Lung (tissue), 12 donors: ENCODE data around the gene ABCA7. TPM values are rescaled to one million over a fixed set of nuclear protein-coding genes. Genes with fewer than 3 reads are reported as not detected.

Experiments used
- ATAC-seq: fragments of 200-7000 bp; cut with Tn5 transposase; one replicate; pipeline ENCODE4 v1.9.1; 2020; ENCODE audit warnings: moderate number of reproducible peaks; ENCODE audit not compliant: insufficient read depth, low FRiP score
- DNase-seq, 3 donors: peaks; one replicate each; pipeline ENCODE4 v3.0.0-alpha.2; 2013 to 2017
- H3K27ac ChIP-seq, 2 donors: one replicate each; pipeline ENCODE4 v1.5.1; 2013; ENCODE audit warnings: mild to moderate bottlenecking in 2 of 2, moderate library complexity in 2 of 2, control low read depth in 1 of 2, inconsistent platforms in 1 of 2, low read depth in 1 of 2, low read length in 1 of 2
- H3K27me3 ChIP-seq, 3 donors: one replicate each; pipeline ENCODE4 v1.5.1; 2013; ENCODE audit warnings: low read length in 2 of 3; ENCODE audit not compliant: control insufficient read depth in 3 of 3, insufficient read depth in 3 of 3
- H3K36me3 ChIP-seq, 4 donors: one replicate each; pipeline ENCODE4 v1.5.1; 2013; ENCODE audit warnings: low read length in 4 of 4, mild to moderate bottlenecking in 1 of 4, moderate library complexity in 1 of 4; ENCODE audit not compliant: control insufficient read depth in 4 of 4, insufficient read depth in 4 of 4
- H3K4me1 ChIP-seq, 5 donors: one replicate each; pipeline ENCODE4 v1.5.1; 2013; ENCODE audit warnings: low read length in 5 of 5, mild to moderate bottlenecking in 2 of 5, moderate library complexity in 1 of 5; ENCODE audit not compliant: control insufficient read depth in 5 of 5, insufficient read depth in 5 of 5
- H3K4me3 ChIP-seq: one replicate; pipeline ENCODE4 v1.5.1; 2013; ENCODE audit warnings: mild to moderate bottlenecking, control low read depth, moderate library complexity
- H3K9ac ChIP-seq, 2 donors: one replicate each; pipeline ENCODE4 v1.5.1; 2013; ENCODE audit warnings: low read length in 2 of 2, control low read depth in 1 of 2; ENCODE audit not compliant: insufficient read depth in 1 of 2
- H3K9me3 ChIP-seq, 4 donors: one replicate each; pipeline ENCODE4 v1.5.1; 2013; ENCODE audit warnings: low read length in 3 of 4, mild to moderate bottlenecking in 1 of 4, moderate library complexity in 1 of 4; ENCODE audit not compliant: control insufficient read depth in 4 of 4, insufficient read depth in 3 of 4
- WGBS, 2 donors: extraction: QIAGEN DNeasy Blood & Tissue Kit; methylation state at CpG; one replicate each; pipeline ENCODE4 v1.1.7; 2013; 5-methylcytosine and 5-hydroxymethylcytosine counted together
- polyA plus RNA-seq, 2 donors: library from polyadenylated mRNA; stranded (reverse); fragments of 200-250 nt; gene quantifications; one replicate each; pipeline ENCODE4 v1.2.1, GENCODE V29; 2013
- total RNA-seq, 2 donors: library from RNA; depleted of rRNA in 1 of 2; stranded (reverse); fragments of >200 nt in 1 of 2; gene quantifications; one replicate each; pipeline ENCODE4 v1.2.1, GENCODE V29; 2014 to 2021
- TF ChIP-seq, protein P1 (sequence below): IDR thresholded peaks from 2 replicates; pipeline ENCODE4 v1.5.1; 2012; ENCODE audit warnings: mild to moderate bottlenecking; ENCODE audit errors: control extremely low read depth, extremely low read depth
- donor health status: control.
- donor health status: control.
- donor health status: Bipolar disorder and iron deficiency.
- donor health status: healthy.
- donor health status: DM: yes; HTN: yes; CAD: no.

The ABCA7 gene
- total and polyA plus RNA-seq, 4 donors, result 20.1 to 54.4 (median 41.7) TPM

DNA sequence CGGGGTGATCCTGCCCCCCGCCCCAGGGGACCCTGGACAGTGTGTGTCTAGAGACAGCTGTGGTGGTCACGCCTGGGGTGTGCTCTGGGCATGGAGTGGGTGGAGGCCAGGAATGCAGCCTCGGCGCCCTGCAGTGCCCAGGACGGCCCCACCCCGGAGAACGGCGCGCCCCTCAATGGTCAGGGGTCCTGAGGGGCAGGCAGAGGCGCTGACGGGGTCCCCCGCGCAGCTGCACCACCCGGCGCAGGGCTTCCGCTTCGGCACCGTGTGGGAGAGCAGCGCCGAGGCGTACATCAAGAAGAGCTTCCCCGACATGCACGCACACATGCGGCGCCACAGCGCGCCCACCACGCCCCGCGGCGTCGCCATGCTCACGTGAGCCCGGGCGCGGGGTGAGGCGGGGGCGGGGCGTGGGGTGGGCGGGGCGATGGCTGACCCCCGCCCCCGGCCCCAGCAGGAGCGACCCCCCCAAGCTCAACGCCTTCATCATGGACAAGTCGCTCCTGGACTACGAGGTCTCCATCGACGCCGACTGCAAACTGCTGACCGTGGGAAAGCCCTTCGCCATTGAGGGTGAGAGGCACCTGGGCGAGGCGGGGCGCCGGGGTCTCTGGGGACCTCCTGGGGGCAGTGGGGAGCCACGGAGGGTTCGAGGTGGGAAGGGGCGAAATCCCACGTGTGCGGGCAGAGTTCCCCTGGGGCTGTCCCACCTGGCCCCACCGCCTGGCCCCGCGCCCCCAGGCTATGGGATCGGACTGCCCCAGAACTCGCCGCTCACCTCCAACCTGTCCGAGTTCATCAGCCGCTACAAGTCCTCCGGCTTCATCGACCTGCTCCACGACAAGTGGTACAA, 32.3 kb upstream of the ABCA7 start:
- H3K27me3 ChIP-seq, result no peaks in the 10 kb centered on the region
- no peak overlapping the region for H3K27ac ChIP-seq
- H3K9me3 ChIP-seq, result peaks cover 0 to 2% (median 0%) of the 10 kb centered on the region in 4 donors
- peaks cover 0 to 44% (median 14%) of the 10 kb centered on the region in 4 donors for H3K36me3 ChIP-seq
- peaks cover 0 to 27% (median 0%) of the 10 kb centered on the region in 5 donors for H3K4me1 ChIP-seq
- no peak overlapping the region for H3K4me3 ChIP-seq
- 96 to 98% methylated on average over 68 to 73 of the region's 73 CpGs for WGBS, 2 donors
- ATAC-seq (no peak), DNase-seq (no peak)
- H3K9ac ChIP-seq, result no peak overlapping the region
- TF ChIP-seq, protein P1, sequence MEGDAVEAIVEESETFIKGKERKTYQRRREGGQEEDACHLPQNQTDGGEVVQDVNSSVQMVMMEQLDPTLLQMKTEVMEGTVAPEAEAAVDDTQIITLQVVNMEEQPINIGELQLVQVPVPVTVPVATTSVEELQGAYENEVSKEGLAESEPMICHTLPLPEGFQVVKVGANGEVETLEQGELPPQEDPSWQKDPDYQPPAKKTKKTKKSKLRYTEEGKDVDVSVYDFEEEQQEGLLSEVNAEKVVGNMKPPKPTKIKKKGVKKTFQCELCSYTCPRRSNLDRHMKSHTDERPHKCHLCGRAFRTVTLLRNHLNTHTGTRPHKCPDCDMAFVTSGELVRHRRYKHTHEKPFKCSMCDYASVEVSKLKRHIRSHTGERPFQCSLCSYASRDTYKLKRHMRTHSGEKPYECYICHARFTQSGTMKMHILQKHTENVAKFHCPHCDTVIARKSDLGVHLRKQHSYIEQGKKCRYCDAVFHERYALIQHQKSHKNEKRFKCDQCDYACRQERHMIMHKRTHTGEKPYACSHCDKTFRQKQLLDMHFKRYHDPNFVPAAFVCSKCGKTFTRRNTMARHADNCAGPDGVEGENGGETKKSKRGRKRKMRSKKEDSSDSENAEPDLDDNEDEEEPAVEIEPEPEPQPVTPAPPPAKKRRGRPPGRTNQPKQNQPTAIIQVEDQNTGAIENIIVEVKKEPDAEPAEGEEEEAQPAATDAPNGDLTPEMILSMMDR, result no peak

DNA sequence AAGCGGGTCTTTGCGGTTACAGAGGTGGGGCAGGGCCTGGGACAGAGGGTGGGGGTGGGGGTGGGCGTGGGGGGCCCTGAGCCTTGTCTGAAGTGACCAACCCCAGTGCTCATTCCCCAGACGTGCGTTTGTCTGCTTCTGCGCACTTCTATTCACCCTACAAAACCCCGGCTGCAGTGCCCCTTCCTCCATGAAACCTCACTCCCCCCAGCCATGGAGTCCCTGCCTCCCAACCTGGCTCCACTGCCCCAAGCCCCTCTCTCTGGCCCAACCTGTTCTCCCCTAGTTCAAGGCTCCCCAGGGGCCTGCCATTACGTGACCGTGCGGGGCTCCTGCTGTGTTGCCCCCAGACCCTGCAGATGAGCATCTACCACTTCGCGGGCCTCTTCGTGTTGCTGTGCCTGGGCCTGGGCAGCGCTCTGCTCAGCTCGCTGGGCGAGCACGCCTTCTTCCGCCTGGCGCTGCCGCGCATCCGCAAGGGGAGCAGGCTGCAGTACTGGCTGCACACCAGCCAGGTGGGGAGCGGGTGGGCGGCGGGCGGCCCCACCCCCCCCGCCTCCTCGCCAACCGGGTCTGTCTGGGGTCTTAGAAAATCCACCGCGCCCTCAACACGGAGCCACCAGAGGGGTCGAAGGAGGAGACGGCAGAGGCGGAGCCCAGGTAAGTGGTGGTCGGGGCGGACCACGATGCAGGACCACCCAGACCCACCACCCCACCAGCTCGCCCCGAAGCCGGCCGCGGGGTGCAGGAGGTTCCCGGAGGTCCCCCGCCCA, 31.5 kb upstream of the ABCA7 start:
- no peak overlapping the region for H3K27ac ChIP-seq
- H3K36me3 ChIP-seq, result peaks cover 3 to 52% (median 17%) of the 10 kb centered on the region in 4 donors
- WGBS, 2 donors, result 93 to 95% methylated on average over 44 to 45 of the region's 45 CpGs
- DNase-seq (no peak), ATAC-seq (no peak)
- H3K9me3 ChIP-seq, result peaks cover 0 to 2% (median 0%) of the 10 kb centered on the region in 4 donors
- peaks cover 0 to 27% (median 0%) of the 10 kb centered on the region in 5 donors for H3K4me1 ChIP-seq
- no peak overlapping the region for H3K9ac ChIP-seq
- H3K4me3 ChIP-seq, result no peak overlapping the region
- TF ChIP-seq, protein P1, result no peak
- no peaks in the 10 kb centered on the region for H3K27me3 ChIP-seq

DNA sequence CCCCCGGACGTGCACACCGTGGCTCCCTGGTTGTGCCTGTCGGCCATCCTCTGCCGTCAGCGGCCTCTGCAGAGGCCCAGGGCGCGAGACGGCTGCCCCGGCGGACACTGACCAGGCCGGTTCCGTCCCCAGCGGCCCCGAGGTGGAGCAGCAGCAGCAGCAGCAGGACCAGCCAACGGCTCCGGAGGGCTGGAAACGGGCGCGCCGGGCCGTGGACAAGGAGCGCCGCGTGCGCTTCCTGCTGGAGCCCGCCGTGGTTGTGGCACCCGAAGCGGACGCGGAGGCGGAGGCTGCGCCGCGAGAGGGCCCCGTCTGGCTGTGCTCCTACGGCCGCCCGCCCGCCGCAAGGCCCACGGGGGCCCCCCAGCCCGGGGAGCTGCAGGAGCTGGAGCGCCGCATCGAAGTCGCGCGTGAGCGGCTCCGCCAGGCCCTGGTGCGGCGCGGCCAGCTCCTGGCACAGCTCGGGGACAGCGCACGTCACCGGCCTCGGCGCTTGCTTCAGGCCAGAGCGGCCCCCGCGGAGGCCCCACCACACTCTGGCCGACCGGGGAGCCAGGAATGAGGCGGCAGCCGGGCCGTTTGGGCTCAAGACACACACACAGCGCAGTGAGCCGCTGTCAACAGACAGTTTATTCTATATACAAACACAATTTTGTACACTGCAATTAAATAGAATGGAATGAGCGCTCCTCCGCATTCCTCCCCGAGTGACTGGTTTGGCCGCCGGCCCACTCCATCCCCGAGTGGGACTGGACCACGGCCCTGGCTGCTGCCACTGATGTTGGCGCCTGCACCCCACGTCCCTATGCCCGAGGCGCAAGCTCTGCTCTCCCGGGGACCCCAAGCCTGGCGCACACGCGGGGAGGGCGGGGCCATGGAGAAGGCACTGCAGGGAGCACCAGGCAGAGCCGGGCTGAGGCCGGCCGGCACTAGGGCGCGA, 30.6 kb upstream of the ABCA7 start:
- Histone ChIP-seq H3K4me1 (peaks cover 0 to 27% (median 0%) of the 10 kb centered on the region in 5 donors), H3K36me3 (peaks cover 3 to 61% (median 18%) of the 10 kb centered on the region in 4 donors), H3K9ac (no peak overlapping the region), H3K9me3 (peaks cover 0 to 2% (median 0%) of the 10 kb centered on the region in 4 donors), H3K27ac (peak overlapping the region in 1 of 2 donors; percentile 8), H3K27me3 (no peaks in the 10 kb centered on the region), H3K4me3 (no peak overlapping the region)
- DNase-seq (peak; percentile 87 to 95 (median 89)), ATAC-seq (peak; percentile 22)
- WGBS, 2 donors, result 81 to 85% methylated on average over 85 to 92 of the region's 92 CpGs
- TF ChIP-seq, protein P1, result no peak
